Measurements from ENCODE around the gene RPTOR. TPM values are rescaled to one million over a fixed set of nuclear protein-coding genes. Genes with fewer than 3 reads are reported as not detected.

Gene RPTOR
- total and polyA plus RNA-seq, 2 experiments from 2014 or later: 13.2 to 37.9 TPM

GRCh38 chr17:80979547-80980378, 435.1 kb downstream of the RPTOR start:
- Histone ChIP-seq H3K27ac (no peak overlapping the region), H3K9me3 (ENCODE audit: low read depth) (no peaks in the 10 kb centered on the region), H3K4me1 (ENCODE audit: low read depth) (no peaks in the 10 kb centered on the region), H3K36me3 (no peaks in the 10 kb centered on the region), H3K4me3 (no peak overlapping the region), H3K27me3 (peaks cover 15% of the 10 kb centered on the region)
- no peak for DNase-seq (ENCODE audit: low read depth in 1 of 2, low spot score in 1 of 2)
- TF ChIP-seq CTCF (IDR thresholded peaks at IDR 0.05; ENCODE audit: low read depth, low read length): no peak

- no peaks in the 10 kb centered on the region for H3K36me3 ChIP-seq
- H3K9me3 ChIP-seq (ENCODE audit: low read depth): no peaks in the 10 kb centered on the region
- H3K27ac ChIP-seq: no peak overlapping the region
- H3K4me1 ChIP-seq (ENCODE audit: low read depth): no peaks in the 10 kb centered on the region
- H3K27me3 ChIP-seq: peaks cover 15% of the 10 kb centered on the region
- no peak for TF ChIP-seq CTCF (IDR thresholded peaks at IDR 0.05; ENCODE audit: low read depth, low read length)
- no peak for DNase-seq (ENCODE audit: low read depth in 1 of 2, low spot score in 1 of 2)
- peak overlapping the region; percentile 27 for H3K4me3 ChIP-seq
Observed at GRCh38 chr17:80980397-80981061, 435.9 kb downstream of the RPTOR start.

GRCh38 chr17:80981062-80981902, 436.6 kb downstream of the RPTOR start:
- peak overlapping the region; percentile 27 for H3K4me3 ChIP-seq
- H3K36me3 ChIP-seq: no peaks in the 10 kb centered on the region
- H3K27me3 ChIP-seq: peaks cover 15% of the 10 kb centered on the region
- H3K9me3 ChIP-seq (ENCODE audit: low read depth): no peaks in the 10 kb centered on the region
- TF ChIP-seq CTCF (IDR thresholded peaks at IDR 0.05; ENCODE audit: low read depth, low read length): peak; percentile 51
- no peaks in the 10 kb centered on the region for H3K4me1 ChIP-seq (ENCODE audit: low read depth)
- DNase-seq (ENCODE audit: low read depth in 1 of 2, low spot score in 1 of 2): peak in 1 of 2 donors; percentile 59
- H3K27ac ChIP-seq: no peak overlapping the region

GRCh38 chr17:80981929-80982425, 437.3 kb downstream of the RPTOR start:
- peaks cover 15% of the 10 kb centered on the region for H3K27me3 ChIP-seq
- no peak overlapping the region for H3K27ac ChIP-seq
- H3K36me3 ChIP-seq: no peaks in the 10 kb centered on the region
- no peaks in the 10 kb centered on the region for H3K9me3 ChIP-seq (ENCODE audit: low read depth)
- no peak for TF ChIP-seq CTCF (IDR thresholded peaks at IDR 0.05; ENCODE audit: low read depth, low read length)
- no peak overlapping the region for H3K4me3 ChIP-seq
- no peaks in the 10 kb centered on the region for H3K4me1 ChIP-seq (ENCODE audit: low read depth)
- no peak for DNase-seq (ENCODE audit: low read depth in 1 of 2, low spot score in 1 of 2)

- DNase-seq (ENCODE audit: low read depth in 1 of 2, low spot score in 1 of 2): no peak
- Histone ChIP-seq H3K27ac (no peak overlapping the region), H3K27me3 (peaks cover 15% of the 10 kb centered on the region), H3K36me3 (no peaks in the 10 kb centered on the region), H3K4me1 (ENCODE audit: low read depth) (no peaks in the 10 kb centered on the region), H3K9me3 (ENCODE audit: low read depth) (no peaks in the 10 kb centered on the region), H3K4me3 (no peak overlapping the region)
- no peak for TF ChIP-seq CTCF (IDR thresholded peaks at IDR 0.05; ENCODE audit: low read depth, low read length)
Observed at GRCh38 chr17:80982426-80982974, 437.9 kb downstream of the RPTOR start.

All from cardiac muscle cell (in vitro differentiated cells and primary cell).